GM10266 (cell line): ENCODE results near the gene COPS9.

Experiments
- DNase-seq: peaks from one replicate; pipeline ENCODE4 v3.0.0; 2012; ENCODE audit errors: extremely low spot score
- CTCF ChIP-seq: IDR thresholded peaks from 2 replicates; pipeline ENCODE4 v1.5.1; 2012; ENCODE audit warnings: mild to moderate bottlenecking, low read depth; ENCODE audit not compliant: control insufficient read depth, insufficient read depth; ENCODE audit errors: missing control alignments

Gene COPS9

GRCh38 chr2:240161087-240161750, 25.1 kb upstream of the COPS9 start:
- no peak for TF ChIP-seq CTCF
- no peak for DNase-seq

GRCh38 chr2:240160291-240161086, 24.4 kb upstream of the COPS9 start:
- no peak for TF ChIP-seq CTCF
- DNase-seq, result no peak

- no peak for TF ChIP-seq CTCF
Measured at GRCh38 chr2:240159251-240159839, 23.2 kb upstream of the COPS9 start.

GRCh38 chr2:240157147-240157470, 21.0 kb upstream of the COPS9 start:
- TF ChIP-seq CTCF, result no peak
- DNase-seq, result no peak

More at GRCh38 chr2:240159251-240159839, 23.2 kb upstream of the COPS9 start:
- no peak for DNase-seq

GRCh38 chr2:240156435-240157146, 20.5 kb upstream of the COPS9 start:
- TF ChIP-seq CTCF, result no peak
- DNase-seq, result no peak

- DNase-seq, result no peak
- TF ChIP-seq CTCF, result no peak
Measured at GRCh38 chr2:240155745-240156390, 19.8 kb upstream of the COPS9 start.
